Activated CD4-positive, alpha-beta T cell treated with anti-CD3 and anti-CD28 coated beads, Interleukin-2, amount 10 ng/mL, durations not matched to agents 24 days and 14 days (primary cell): Measurements from ENCODE around the gene OSER1. TPM values are rescaled to one million over a fixed set of nuclear protein-coding genes. Genes with fewer than 3 reads are reported as not detected.

ENCODE experiments used
- DNase-seq: peaks from one replicate; pipeline ENCODE4 v3.0.0; 2022
- H3K27ac Mint-ChIP-seq: one replicate; pipeline ENCODE4 v1.8.0; 2022; ENCODE audit warnings: mild to moderate bottlenecking, mixed read lengths
- H3K27me3 Mint-ChIP-seq: one replicate; pipeline ENCODE4 v1.8.0; 2022; ENCODE audit warnings: mixed read lengths
- H3K36me3 Mint-ChIP-seq: one replicate; pipeline ENCODE4 v1.8.0; 2022; ENCODE audit warnings: low read depth, mild to moderate bottlenecking, mixed read lengths
- H3K4me1 Mint-ChIP-seq: one replicate; pipeline ENCODE4 v1.8.0; 2021; ENCODE audit warnings: mixed read lengths
- H3K4me3 Mint-ChIP-seq: one replicate; pipeline ENCODE4 v1.8.0; 2022; ENCODE audit warnings: mild to moderate bottlenecking, moderate library complexity, mixed read lengths
- H3K9me3 Mint-ChIP-seq: one replicate; pipeline ENCODE4 v1.8.0; 2021; ENCODE audit warnings: mixed read lengths
- intact Hi-C: fragments of 100-400 bp; cut with micrococcal nuclease; formaldehyde crosslinking; loops from one replicate; pipeline ENCODE4 v1.15.1; 2023
- total RNA-seq: library from RNA; stranded (reverse); gene quantifications from 2 replicates; pipeline ENCODE4 v1.2.3, GENCODE V29; 2022

Gene OSER1
- total RNA-seq, 1 donor from 2014 or later, result 22.7 TPM

DNA sequence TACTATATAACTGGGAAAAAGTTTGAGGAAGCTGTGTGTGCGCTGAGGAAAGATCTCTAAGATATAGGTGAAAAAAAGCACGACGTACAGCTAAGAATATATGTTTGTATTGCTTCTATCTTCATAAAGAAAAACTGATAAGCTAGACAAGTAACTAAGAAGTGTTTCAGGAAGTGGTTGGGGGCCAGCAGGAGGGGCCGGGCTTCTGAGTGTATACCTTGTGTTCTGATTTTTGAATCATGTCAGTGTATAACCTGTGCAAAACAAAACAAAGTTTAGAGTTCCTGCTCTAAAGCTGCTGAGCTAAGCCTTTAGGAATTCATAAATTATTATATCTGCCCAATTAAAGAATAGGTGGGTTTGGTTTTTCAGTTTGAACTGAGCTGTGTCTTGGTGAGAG, 7.9 kb upstream of the OSER1 start:
- no peaks in the 10 kb centered on the region for H3K9me3 Mint-ChIP-seq
- intact Hi-C loops, result loop anchor here (5.0 to 10.0 kb wide), 4 partner anchors 244 to 514 kb away; partner anchors contain the start of gene SERINC3
- peak overlapping the region; percentile 77 for H3K4me3 Mint-ChIP-seq
- no peaks in the 10 kb centered on the region for H3K27me3 Mint-ChIP-seq
- DNase-seq, result peak; percentile 82
- no peaks in the 10 kb centered on the region for H3K36me3 Mint-ChIP-seq
- peak overlapping the region; percentile 21 for H3K27ac Mint-ChIP-seq
- peaks cover 30% of the 10 kb centered on the region for H3K4me1 Mint-ChIP-seq

- peak overlapping the region; percentile 63 for H3K27ac Mint-ChIP-seq
- DNase-seq, result peak; percentile 92
Measured at GRCh38 chr20:44217342-44218092, 6.9 kb upstream of the OSER1 start.

DNA sequence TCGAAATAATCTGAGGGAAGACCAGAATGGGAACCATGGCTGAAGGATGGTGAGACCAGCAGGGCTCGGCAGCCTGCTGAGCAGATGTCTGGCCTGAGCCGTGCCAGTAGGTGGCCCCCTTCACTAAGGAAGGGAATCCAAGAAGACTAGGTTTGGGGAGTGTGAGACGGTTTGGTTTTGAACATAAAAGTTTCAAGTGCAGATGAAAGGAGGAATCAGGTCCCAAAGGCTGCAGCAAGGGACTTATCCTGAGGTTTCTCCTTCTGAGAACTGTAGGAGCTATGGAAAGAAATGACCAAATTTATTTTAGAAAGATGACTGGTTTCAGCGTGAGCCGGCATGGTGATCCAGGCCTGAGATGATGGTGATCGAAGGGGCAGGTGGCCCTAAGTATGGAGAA, 4.6 kb upstream of the OSER1 start:
- Mint-ChIP-seq H3K36me3 (peaks cover 4% of the 10 kb centered on the region), H3K4me3 (no peak overlapping the region), H3K27ac (no peak overlapping the region), H3K27me3 (peaks cover 2% of the 10 kb centered on the region), H3K9me3 (no peaks in the 10 kb centered on the region), H3K4me1 (peaks cover 47% of the 10 kb centered on the region)
- peak; percentile 93 for DNase-seq
- intact Hi-C loops, result loop anchor here (1.0 to 10.0 kb wide), 5 partner anchors 169 to 517 kb away; partner anchors contain the start of gene SERINC3

More at GRCh38 chr20:44217342-44218092, 6.9 kb upstream of the OSER1 start:
- intact Hi-C loops, result loop anchor here (1.0 to 10.0 kb wide), 7 partner anchors 94 to 515 kb away; partner anchors contain the start of genes FITM2 and SERINC3
- H3K36me3 Mint-ChIP-seq, result no peaks in the 10 kb centered on the region
- peaks cover 30% of the 10 kb centered on the region for H3K4me1 Mint-ChIP-seq
- peak overlapping the region; percentile 77 for H3K4me3 Mint-ChIP-seq
- no peaks in the 10 kb centered on the region for H3K9me3 Mint-ChIP-seq
- H3K27me3 Mint-ChIP-seq, result no peaks in the 10 kb centered on the region

- Mint-ChIP-seq H3K4me3 (no peak overlapping the region), H3K4me1 (peaks cover 48% of the 10 kb centered on the region), H3K27ac (no peak overlapping the region), H3K27me3 (peaks cover 2% of the 10 kb centered on the region), H3K36me3 (peaks cover 4% of the 10 kb centered on the region), H3K9me3 (no peaks in the 10 kb centered on the region)
- intact Hi-C loops, result loop anchor here (5.0 to 10.0 kb wide), 3 partner anchors 312 to 755 kb away; partner anchors contain the start of genes SERINC3 and SRSF6
- no peak for DNase-seq
Measured at GRCh38 chr20:44212792-44213191, 2.2 kb upstream of the OSER1 start.

DNA sequence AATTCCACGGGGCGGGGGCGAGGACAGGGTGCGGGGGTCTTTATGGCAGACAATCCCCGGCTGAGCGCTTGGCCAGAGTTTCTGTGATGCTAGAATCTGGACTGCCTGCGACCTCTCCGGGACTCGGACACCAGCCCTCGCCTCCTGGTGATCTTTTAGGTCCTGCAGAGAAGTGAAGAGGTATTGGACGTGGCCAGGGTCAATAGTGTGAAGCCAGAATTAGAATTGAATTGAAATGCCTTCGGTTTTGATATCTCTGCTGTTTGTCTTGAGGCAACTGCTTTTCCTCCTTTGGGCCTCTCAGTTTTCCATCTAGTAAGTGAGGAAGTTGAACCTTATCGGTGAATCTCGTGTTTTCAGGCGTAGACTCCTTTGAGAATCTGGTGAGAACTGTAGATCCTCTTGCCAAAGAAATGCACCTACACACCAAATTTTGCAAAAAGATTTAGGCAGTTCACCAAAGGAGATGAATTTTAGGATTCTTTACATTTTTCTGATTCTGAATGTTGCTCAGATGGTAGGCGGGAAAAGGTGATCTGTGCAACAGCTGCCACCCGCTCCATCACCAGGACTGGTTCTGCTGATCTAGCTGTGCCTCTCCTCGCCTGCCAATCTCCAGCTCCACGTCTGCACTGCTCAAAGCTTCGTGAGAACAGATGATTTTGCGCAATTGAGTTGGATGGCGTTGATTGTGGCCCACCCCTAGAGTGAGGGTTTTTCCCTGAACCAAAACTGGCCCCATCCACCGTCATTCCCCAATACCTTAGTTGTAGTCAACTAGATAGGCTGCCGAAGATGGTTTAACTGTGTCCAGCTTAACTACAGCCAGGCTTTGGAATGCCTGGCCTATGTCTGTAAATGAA, 837 bp upstream of the OSER1 start:
- Mint-ChIP-seq H3K27me3 (peaks cover 2% of the 10 kb centered on the region), H3K27ac (peak overlapping the region; percentile 91), H3K36me3 (peaks cover 5% of the 10 kb centered on the region), H3K9me3 (no peaks in the 10 kb centered on the region), H3K4me3 (peak overlapping the region; percentile 94), H3K4me1 (peaks cover 51% of the 10 kb centered on the region)
- intact Hi-C loops, result loop anchor here (2.0 to 10.0 kb wide), 5 partner anchors 263 to 754 kb away; partner anchors contain the start of genes SERINC3, SRSF6, TTPAL and YWHAB
- peak; percentile 68 for DNase-seq

- Mint-ChIP-seq H3K27me3 (peaks cover 2% of the 10 kb centered on the region), H3K4me3 (peak overlapping the region; percentile 94), H3K36me3 (peaks cover 10% of the 10 kb centered on the region), H3K4me1 (peaks cover 48% of the 10 kb centered on the region), H3K9me3 (no peaks in the 10 kb centered on the region), H3K27ac (peak overlapping the region; percentile 91)
- DNase-seq, result peak; percentile 78
- intact Hi-C loops, result loop anchor here (1.0 to 10.0 kb wide), 7 partner anchors 11 to 753 kb away; partner anchors contain the start of genes FITM2, SERINC3, SRSF6 and TTPAL
Measured at GRCh38 chr20:44209686-44210405, 725 bp downstream of the OSER1 start.

DNA sequence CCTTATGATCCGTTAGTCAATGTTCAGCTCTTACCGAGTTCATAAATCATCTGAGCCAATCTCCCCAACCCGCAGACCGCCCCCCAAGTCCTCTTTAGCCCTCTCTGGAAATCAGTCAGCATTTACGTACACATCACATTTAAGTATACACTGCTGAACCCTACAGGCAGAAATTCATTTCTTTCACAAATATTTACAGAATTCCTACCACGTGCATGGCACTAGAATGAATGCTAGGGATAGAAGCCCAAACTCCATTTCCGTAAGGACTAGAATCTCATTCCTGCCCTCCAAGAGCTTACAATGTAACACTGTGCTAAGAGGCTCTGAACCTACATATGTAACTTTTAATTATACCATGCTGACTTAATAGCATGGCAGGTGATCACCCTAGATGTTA, 1.8 kb downstream of the OSER1 start:
- Mint-ChIP-seq H3K27me3 (peaks cover 2% of the 10 kb centered on the region), H3K27ac (no peak overlapping the region), H3K36me3 (peaks cover 14% of the 10 kb centered on the region), H3K4me1 (peaks cover 50% of the 10 kb centered on the region), H3K4me3 (peak overlapping the region; percentile 94), H3K9me3 (no peaks in the 10 kb centered on the region)
- intact Hi-C loops, result no loop called here
- no peak for DNase-seq

DNA sequence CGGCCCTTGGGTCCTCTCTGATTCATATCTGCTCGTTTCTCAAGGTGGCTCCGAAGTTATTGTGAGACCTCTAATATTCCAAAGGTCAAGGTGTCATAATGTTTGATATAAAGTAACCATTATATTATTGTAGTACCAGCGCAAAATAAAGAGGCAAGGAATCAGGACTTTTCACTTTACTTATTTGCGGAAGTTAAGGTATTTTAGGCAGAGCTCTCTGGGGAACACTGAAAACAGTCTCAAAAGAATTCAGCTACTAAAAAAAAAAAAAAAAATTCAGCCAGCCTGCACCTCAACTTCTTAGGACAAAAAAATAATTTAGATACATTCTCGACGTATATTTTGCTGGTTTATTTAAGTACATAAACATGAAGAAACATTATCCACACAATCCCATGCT, 2.4 kb downstream of the OSER1 start:
- DNase-seq, result no peak
- H3K9me3 Mint-ChIP-seq, result no peaks in the 10 kb centered on the region
- peaks cover 50% of the 10 kb centered on the region for H3K4me1 Mint-ChIP-seq
- peaks cover 17% of the 10 kb centered on the region for H3K36me3 Mint-ChIP-seq
- H3K27me3 Mint-ChIP-seq, result peaks cover 2% of the 10 kb centered on the region
- no peak overlapping the region for H3K4me3 Mint-ChIP-seq
- no peak overlapping the region for H3K27ac Mint-ChIP-seq
- intact Hi-C loops, result no loop called here

DNA sequence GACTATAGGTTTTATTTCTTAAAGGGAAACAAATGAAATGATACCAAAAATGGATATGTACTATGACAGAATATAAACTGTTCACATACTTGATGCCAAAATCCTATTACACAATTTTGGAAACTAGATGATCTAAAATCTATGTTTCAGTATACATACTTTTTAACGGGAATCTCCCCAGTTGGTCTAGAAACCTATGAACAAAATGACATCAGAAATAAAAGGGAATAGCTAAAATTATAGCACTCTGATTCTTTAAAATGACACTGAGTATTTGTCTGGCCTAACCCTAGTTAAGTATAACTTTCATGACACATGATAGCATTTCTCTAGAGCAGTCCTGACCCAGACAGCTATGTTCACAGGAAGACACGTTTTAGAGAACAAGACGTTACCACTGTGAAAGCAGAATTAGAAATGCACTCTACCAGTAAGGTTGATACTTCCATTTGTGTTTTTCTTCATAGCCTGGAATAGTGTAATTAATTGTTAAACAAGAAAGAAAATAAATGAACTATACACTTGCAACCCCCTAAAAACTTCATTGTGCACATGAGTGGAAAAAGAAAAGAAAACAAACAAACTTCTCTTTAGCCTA, 3.3 kb downstream of the OSER1 start:
- no peak for DNase-seq
- Mint-ChIP-seq H3K36me3 (peaks cover 22% of the 10 kb centered on the region), H3K27ac (no peak overlapping the region), H3K27me3 (peaks cover 2% of the 10 kb centered on the region), H3K4me1 (peaks cover 49% of the 10 kb centered on the region), H3K4me3 (no peak overlapping the region), H3K9me3 (no peaks in the 10 kb centered on the region)
- intact Hi-C loops, result no loop called here

DNA sequence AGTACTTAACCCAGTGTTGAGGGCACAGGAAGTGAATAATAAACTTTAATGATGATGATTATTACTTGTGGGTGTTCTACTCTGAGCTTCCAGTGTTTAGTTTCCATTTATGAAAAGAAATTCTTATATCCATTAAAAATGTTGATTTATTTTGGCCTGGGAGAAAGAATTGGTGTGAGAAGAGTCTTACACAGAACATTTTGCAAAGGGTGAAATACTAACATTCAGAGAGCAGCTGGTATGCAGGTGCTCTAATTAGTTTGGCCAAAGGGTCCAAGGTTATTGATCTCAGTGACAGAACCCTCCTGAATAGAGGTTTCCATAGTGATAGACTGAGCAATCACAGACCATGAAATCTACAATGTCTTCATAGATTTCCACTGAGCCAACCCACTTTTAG, 4.4 kb downstream of the OSER1 start:
- H3K27ac Mint-ChIP-seq, result no peak overlapping the region
- H3K4me3 Mint-ChIP-seq, result no peak overlapping the region
- H3K36me3 Mint-ChIP-seq, result peaks cover 30% of the 10 kb centered on the region
- H3K4me1 Mint-ChIP-seq, result peaks cover 39% of the 10 kb centered on the region
- H3K27me3 Mint-ChIP-seq, result peaks cover 2% of the 10 kb centered on the region
- no peak for DNase-seq
- intact Hi-C loops, result no loop called here
- no peaks in the 10 kb centered on the region for H3K9me3 Mint-ChIP-seq

DNA sequence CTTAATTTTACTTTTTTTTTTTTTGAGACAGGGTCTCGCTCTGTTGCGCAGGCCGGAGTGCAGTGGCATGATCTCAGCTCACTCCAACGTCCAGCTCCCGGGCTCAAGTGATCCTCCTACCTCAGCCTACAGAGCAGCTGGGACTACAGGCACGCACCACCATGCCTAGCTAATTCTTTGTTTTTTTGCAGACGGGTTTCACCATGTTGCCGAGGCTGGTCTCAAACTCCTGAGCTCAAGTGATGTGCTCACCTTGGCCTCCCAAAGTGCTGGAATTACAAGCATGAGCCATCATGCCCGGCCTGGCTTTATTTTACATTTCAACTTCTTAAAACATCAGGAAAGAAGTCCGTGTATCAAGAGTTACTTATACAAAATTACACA, 5.7 kb downstream of the OSER1 start:
- H3K4me1 Mint-ChIP-seq, result peaks cover 34% of the 10 kb centered on the region
- peaks cover 36% of the 10 kb centered on the region for H3K36me3 Mint-ChIP-seq
- DNase-seq, result no peak
- H3K9me3 Mint-ChIP-seq, result no peaks in the 10 kb centered on the region
- H3K4me3 Mint-ChIP-seq, result no peak overlapping the region
- H3K27me3 Mint-ChIP-seq, result no peaks in the 10 kb centered on the region
- H3K27ac Mint-ChIP-seq, result no peak overlapping the region
- intact Hi-C loops, result no loop called here

GRCh38 chr20:44204156-44204831, 6.3 kb downstream of the OSER1 start:
- Mint-ChIP-seq H3K4me3 (no peak overlapping the region), H3K27ac (no peak overlapping the region), H3K4me1 (peaks cover 34% of the 10 kb centered on the region), H3K27me3 (no peaks in the 10 kb centered on the region), H3K9me3 (no peaks in the 10 kb centered on the region), H3K36me3 (peaks cover 42% of the 10 kb centered on the region)
- intact Hi-C loops, result no loop called here
- no peak for DNase-seq
